Hepatocyte (in vitro differentiated cells): ENCODE results near the gene TRAF1.

ENCODE experiments used
- EZH2 ChIP-seq: fragments of 200-600 bp; sonication (generic); IDR thresholded peaks from 2 replicates; pipeline ENCODE4 v1.6.1; 2016; ENCODE audit warnings: antibody characterized with exemption, mild to moderate bottlenecking, borderline replicate concordance
- EZH2phosphoT487 ChIP-seq: fragments of 200-600 bp; sonication (generic); IDR thresholded peaks from one replicate; pipeline ENCODE4 v1.6.1; 2018; ENCODE audit warnings: antibody characterized with exemption, mild to moderate bottlenecking, low read depth, moderate library complexity; ENCODE audit not compliant: unreplicated experiment, severe bottlenecking
- TF ChIP-seq, protein P1 (sequence below): fragments of 200-600 bp; sonication (generic); IDR thresholded peaks from 2 replicates; pipeline ENCODE4 v1.5.1; 2016; ENCODE audit warnings: antibody characterized with exemption, mild to moderate bottlenecking; ENCODE audit not compliant: poor library complexity

DNA sequence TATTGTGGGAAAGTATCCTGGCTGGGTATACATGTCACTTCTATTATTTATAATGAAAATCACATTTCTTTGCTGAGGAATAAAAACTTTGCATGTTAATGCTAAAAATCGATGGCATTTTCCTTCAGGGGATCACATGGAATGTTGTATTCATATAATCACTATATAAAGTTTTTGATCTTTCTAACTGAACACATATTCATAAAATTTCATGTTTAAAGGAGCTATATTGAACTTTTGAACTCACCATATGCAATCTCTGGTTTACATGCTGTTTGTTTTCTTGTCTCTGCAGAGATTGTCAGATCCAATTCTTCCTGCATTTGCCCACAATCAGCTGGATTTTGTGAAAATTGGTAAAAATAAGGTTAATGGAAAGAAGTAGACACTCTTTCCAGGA, 33.4 kb upstream of the TRAF1 start:
- TF ChIP-seq, protein P1, sequence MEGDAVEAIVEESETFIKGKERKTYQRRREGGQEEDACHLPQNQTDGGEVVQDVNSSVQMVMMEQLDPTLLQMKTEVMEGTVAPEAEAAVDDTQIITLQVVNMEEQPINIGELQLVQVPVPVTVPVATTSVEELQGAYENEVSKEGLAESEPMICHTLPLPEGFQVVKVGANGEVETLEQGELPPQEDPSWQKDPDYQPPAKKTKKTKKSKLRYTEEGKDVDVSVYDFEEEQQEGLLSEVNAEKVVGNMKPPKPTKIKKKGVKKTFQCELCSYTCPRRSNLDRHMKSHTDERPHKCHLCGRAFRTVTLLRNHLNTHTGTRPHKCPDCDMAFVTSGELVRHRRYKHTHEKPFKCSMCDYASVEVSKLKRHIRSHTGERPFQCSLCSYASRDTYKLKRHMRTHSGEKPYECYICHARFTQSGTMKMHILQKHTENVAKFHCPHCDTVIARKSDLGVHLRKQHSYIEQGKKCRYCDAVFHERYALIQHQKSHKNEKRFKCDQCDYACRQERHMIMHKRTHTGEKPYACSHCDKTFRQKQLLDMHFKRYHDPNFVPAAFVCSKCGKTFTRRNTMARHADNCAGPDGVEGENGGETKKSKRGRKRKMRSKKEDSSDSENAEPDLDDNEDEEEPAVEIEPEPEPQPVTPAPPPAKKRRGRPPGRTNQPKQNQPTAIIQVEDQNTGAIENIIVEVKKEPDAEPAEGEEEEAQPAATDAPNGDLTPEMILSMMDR: no peak
- TF ChIP-seq EZH2: no peak
- TF ChIP-seq EZH2phosphoT487: no peak
